GM12891 (cell line): ENCODE measurements around the gene PMS2.

Source experiments
- POLR2A ChIP-seq: IDR thresholded peaks from 2 replicates; pipeline ENCODE4 v1.6.1; 2011; ENCODE audit warnings: low read depth, low read length, control low read depth
- TAF1 ChIP-seq: IDR thresholded peaks from 2 replicates; pipeline ENCODE4 v1.6.1; 2011; ENCODE audit warnings: low read depth, low read length, control low read depth

- TF ChIP-seq POLR2A = no peak
- no peak for TF ChIP-seq TAF1
Observed at GRCh38 chr7:6057316-6058129, 48.7 kb upstream of the PMS2 start.
